ENCODE results near the gene TXLNA.

The TXLNA gene

DNA sequence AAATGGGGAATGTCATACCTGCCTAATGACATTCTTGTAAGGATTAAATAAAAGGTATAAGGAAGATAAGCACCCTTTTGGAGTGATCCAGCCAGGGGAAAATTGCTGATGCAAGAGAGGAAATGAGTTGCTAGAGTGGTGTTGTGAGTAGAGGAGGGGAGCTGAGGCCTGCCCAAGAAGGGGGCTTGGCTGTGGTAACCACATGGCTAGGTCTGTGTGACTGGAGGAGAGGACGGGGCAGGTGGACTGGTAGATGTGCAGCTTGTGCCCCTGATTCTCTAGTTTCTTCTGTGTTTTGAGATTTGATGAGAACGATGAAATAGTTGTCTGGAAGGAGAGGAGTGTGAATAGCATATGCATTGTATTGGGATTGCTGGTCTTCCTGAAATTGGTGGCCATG, 6.6 kb downstream of the TXLNA start:
- no peak for DNase-seq

DNA sequence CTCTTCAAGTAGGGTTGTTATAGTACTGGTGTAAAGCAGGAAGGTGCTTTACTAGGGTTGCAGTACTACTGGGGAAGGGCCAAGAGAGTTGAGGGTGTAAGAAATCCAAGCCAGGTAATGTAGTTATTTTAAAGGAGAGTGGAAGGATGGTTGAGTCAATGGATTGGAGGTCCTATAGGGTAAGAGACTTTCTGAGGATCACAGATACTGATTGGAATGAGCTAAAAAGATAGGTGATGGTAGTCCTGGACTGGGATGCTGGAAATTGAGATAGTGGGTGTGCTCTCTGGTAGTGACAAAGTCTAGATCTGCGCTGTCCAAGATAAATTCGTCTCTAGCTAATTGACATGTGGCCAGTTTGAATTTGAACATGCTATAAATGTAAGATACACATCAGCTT, 7.0 kb downstream of the TXLNA start:
- no peak for DNase-seq

- no peak for DNase-seq
These were observed 8.4 kb downstream of the TXLNA start for GRCh38 chr1:32187850-32188249.

GRCh38 chr1:32192220-32192948, 12.9 kb downstream of the TXLNA start:
- no peak for DNase-seq

DNA sequence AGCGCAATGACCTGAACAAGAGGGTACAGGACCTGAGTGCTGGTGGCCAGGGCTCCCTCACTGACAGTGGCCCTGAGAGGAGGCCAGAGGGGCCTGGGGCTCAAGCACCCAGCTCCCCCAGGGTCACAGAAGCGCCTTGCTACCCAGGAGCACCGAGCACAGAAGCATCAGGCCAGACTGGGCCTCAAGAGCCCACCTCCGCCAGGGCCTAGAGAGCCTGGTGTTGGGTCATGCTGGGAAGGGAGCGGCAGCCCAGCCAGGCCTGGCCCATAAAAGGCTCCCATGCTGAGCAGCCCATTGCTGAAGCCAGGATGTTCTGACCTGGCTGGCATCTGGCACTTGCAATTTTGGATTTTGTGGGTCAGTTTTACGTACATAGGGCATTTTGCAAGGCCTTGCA, 15.5 kb downstream of the TXLNA start:
- DNase-seq, result no peak

DNA sequence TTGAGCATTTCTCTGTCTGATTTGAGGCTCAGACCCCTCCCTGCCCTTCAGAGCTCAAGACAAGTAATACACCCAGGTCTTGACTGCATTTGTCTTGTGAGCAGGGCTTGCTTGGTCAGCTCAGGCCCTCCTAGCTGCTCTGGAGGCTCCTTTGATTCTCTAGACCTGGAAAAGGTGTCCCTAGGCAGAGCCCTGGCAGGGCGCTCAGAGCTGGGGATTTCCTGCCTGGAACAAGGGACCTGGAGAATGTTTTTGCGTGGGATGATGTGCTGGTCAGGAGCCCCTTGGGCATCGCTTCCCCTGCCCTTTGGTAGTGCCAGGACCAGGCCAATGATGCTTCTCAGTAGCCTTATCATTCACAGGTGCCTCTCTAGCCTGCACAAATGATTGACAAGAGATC, 16.1 kb downstream of the TXLNA start:
- no peak for DNase-seq

DNA sequence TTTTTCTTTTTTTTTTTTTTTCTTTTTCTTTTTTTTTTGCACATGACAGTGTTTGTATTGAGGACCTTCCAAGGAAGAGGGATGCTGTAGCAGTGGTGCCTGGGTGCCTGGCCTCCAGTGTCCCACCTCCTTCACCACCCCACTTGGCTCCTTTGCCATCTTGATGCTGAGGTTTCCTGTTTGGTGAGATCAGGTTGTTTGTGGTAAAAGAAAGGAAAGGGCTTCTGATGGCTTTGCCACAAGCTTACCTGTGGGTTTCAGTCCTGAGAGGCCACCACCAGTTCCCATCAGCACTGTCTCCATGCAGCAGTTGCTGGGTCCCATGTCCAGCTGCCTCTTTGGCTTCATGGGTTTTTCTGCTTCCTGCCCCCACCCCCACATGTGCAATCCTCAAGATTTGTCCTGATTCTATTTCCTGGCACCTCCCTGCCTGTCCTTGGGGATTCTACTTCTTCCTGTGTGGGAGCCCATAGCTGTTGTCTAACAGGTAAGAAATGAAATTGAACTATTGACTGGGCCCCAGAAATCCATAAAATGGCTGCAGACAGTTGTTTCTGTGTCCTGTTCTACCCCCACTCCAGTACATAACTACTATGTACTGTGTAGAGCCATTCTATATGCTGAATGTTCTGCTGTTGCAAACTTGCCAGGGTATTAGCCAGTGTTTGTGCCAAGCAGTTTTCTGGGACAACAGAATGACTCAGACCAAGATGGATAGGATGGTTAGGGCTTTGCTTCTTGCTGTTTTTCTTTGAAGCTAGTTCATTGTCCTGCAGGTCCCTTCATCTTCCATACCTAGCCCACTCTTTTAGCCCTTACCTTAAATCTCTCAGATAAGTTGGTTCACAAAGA, 16.7 kb downstream of the TXLNA start:
- DNase-seq, result no peak

DNA sequence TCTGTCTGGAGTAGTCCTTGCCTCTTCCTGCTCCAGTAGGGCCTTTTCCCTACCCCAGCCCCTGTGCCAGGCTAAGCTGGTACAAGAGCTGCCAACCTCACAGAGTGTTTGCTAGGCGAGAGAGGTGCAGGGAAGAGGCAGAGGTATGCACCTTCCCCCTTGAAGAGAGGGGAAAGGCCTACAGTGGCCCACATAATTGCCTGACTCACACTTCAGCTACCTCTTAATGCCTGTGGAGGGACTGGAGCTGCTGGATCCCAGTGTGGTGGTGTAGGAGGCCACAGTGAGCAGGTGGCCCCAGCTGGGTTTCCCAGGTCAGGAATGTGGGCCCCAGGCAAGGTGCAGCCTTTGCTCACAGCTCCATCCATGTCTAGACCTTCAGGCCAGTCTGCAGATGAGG, 17.6 kb downstream of the TXLNA start:
- no peak for DNase-seq

DNA sequence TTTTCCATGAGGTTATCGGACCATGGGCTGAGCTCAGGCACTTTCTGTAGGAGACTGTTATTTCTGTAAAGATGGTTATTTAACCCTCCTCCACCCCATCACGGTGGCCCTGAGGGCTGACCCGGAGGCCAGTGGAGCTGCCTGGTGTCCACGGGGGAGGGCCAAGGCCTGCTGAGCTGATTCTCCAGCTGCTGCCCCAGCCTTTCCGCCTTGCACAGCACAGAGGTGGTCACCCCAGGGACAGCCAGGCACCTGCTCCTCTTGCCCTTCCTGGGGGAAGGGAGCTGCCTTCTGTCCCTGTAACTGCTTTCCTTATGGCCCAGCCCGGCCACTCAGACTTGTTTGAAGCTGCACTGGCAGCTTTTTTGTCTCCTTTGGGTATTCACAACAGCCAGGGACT, 18.4 kb downstream of the TXLNA start:
- DNase-seq, result no peak

GRCh38 chr1:32198237-32199042, 19.0 kb downstream of the TXLNA start:
- no peak for DNase-seq

DNA sequence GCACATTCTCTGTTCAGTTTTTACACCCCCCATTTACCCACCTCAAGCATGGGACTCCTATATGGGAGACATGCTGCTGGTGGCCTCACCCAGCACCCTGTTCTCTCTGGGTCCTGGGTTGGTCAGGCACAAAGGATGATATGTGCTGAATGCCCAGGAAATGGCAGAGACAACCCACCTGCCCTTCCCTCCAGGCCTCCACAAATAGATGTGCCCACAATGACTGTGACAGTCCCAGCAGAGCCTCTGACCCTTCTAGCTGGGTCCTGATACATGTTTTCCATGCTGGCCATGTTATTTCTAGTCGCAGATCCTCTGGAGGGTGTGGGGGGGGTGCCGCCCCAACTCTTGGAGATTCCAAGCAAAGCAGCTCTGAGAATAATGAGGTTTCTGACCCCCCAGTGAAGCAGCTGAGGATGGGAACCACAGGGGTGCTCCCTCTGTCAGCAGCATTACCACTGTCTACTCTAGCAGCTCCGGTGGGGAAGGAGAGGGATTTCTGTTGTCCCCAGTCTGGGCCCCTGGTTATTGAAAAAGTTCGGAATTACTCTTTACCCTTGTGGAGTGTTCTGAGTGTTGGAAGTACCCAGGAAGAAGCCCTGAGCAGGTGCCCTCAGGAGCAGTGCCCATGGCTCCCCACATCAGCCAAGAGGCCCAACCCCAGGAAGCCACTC, 19.7 kb downstream of the TXLNA start:
- no peak for DNase-seq

DNA sequence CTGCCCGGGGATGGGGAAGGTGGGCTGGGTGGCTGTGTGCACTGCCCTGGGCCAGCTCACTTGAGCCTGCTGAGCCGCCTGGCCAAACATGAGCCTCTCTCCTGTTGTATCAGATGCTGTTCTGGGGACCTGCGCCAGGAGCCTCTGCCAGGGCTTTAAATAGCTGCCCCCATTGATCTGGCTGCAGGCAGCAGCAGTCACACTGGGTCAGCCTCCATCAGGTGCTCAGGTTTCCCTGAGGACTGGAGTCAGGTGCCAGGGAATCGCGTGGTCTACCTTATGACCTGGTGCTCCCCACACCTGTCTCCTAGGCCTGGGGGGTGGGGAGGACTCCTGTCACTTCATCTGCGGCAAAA, 20.2 kb downstream of the TXLNA start:
- no peak for DNase-seq

DNA sequence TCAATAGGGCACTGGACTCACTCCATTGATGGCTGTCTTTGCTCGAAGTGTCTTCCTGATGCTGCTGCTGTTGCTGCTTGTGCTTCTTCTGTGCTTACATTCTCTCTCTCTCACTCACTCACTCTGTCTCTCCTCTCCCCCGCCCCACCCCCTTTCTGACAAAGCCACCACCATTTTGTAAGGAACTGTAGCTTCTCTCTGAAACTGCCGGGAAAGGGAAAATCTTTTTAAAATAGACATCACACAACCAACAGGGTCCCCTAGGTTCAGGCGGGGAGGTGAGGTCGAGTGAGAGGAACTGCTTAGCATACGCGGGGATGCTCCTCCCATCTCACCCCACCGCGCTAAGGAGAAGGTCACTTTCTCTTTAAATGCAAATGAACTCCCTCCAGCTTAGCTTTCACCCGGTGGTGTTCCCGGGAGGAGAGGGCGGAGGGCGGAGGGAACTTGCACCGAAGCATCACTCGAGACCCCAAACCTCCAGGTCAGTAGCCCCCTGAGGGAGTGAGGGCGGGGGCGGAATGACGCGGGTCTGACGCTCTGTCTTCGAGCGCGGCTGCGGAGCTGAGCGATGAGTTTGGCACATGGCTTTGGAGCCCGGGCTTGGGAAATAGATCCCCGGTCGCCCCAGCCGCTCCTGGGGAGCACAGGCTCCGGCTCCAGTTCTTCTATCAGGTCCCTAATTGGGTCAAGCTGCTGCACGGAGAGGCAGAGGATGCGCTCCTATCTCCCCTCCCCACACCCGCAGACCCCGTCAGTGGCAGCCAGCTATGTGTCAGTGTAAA, 20.9 kb downstream of the TXLNA start, which contains the start of gene CCDC28B:
Gene CCDC28B, plus strand, starts transcription at position 370 of the 785 bp plus-strand sequence. CDS start 1,341 bp downstream, outside the sequence.
- peak; percentile 30 for DNase-seq

- DNase-seq, result peak; percentile 59
These were observed 21.8 kb downstream of the TXLNA start for GRCh38 chr1:32201011-32201855.

DNA sequence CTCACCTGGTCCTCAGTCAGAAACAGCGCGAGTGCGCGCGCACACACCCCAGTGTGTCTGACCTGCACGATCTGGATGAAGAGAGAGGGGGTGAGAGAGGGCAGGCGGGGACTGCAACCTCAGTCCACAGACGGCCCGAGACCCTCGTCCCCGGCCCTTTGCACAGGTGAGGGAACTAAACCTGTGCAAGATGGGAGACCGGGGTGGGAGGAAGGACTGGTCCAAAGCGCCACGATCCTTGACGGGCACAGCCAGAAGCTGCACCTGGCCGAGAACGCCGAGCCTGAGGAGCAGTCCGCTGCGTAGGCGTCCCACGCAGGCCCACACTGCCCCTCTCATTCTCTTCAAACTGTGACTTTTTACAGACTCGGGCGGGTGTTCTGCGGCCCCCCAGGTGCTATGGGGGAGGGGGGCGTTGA, 25.5 kb downstream of the TXLNA start:
- DNase-seq, result no peak

GRCh38 chr1:32205401-32206370, 26.2 kb downstream of the TXLNA start, which contains the start of gene IQCC:
IQCC (plus strand) TSS chr1:32205671; CDS start chr1:32205682, 11 bp downstream.
- peak; percentile 76 for DNase-seq

- DNase-seq, result no peak
These were observed 29.0 kb downstream of the TXLNA start for GRCh38 chr1:32208469-32208868.

GRCh38 chr1:32208891-32209328, 29.4 kb downstream of the TXLNA start, which contains the start of gene DCDC2B:
DCDC2B (plus strand) TSS chr1:32209089; CDS start chr1:32209094, 5 bp downstream.
- DNase-seq, result no peak
